ENCODE data around the gene CSK.

Gene CSK

DNA sequence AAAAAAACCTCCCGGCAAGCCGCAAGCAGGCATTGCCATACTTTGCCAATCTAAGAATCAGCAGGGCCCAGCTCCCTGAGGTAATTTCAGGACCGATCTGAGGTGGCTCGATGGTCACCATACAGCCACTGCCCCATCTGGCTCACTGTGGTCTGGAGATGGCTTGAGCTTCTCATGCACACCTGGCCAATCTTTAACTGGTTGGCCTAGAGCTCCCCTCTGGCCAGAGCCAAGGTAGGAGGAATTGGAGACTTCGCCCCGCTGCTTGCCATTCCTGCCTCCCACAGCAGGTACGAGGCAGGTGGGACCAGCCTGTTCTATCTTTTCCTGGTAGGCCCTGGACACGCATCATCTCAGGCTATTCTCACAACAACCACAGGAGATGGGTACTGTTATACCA, 23.1 kb upstream of the CSK start:
- Histone ChIP-seq H4K20me1 (ENCODE audit: insufficient read depth, low read length) (no peaks in the 10 kb centered on the region), H3K4me2 (ENCODE audit: insufficient read depth, low read length) (no peak overlapping the region), H3K4me1 (ENCODE audit: insufficient read depth, low read length) (no peaks in the 10 kb centered on the region), H3K79me2 (ENCODE audit: insufficient read depth, low read length) (no peaks in the 10 kb centered on the region), H2AFZ (ENCODE audit: low read depth, low read length) (no peak overlapping the region), H3K36me3 (ENCODE audit: insufficient read depth, low read length) (no peaks in the 10 kb centered on the region), H3K9ac (ENCODE audit: low read depth, low read length) (no peak overlapping the region), H3K9me3 (ENCODE audit: insufficient read depth, low read length, severe bottlenecking) (no peaks in the 10 kb centered on the region), H3K4me3 (ENCODE audit: low read depth in 1 of 2, low read length in 2 of 2) (no peak overlapping the region), H3K27ac (ENCODE audit: low read length) (no peak overlapping the region), H3K27me3 (ENCODE audit: insufficient read depth, low read length, poor library complexity) (peaks cover 5% of the 10 kb centered on the region)
- DNase-seq = no peak
- no peak for ATAC-seq (ENCODE audit: insufficient read depth, low read depth)
- TF ChIP-seq, protein P1, sequence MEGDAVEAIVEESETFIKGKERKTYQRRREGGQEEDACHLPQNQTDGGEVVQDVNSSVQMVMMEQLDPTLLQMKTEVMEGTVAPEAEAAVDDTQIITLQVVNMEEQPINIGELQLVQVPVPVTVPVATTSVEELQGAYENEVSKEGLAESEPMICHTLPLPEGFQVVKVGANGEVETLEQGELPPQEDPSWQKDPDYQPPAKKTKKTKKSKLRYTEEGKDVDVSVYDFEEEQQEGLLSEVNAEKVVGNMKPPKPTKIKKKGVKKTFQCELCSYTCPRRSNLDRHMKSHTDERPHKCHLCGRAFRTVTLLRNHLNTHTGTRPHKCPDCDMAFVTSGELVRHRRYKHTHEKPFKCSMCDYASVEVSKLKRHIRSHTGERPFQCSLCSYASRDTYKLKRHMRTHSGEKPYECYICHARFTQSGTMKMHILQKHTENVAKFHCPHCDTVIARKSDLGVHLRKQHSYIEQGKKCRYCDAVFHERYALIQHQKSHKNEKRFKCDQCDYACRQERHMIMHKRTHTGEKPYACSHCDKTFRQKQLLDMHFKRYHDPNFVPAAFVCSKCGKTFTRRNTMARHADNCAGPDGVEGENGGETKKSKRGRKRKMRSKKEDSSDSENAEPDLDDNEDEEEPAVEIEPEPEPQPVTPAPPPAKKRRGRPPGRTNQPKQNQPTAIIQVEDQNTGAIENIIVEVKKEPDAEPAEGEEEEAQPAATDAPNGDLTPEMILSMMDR (IDR thresholded peaks at IDR 0.05; ENCODE audit: borderline replicate concordance, extremely low read depth, low read length, poor library complexity, severe bottlenecking) = no peak
- TF ChIP-seq EZH2 (IDR thresholded peaks at IDR 0.05; ENCODE audit: borderline replicate concordance, low read depth, low read length, severe bottlenecking) = no peak

DNA sequence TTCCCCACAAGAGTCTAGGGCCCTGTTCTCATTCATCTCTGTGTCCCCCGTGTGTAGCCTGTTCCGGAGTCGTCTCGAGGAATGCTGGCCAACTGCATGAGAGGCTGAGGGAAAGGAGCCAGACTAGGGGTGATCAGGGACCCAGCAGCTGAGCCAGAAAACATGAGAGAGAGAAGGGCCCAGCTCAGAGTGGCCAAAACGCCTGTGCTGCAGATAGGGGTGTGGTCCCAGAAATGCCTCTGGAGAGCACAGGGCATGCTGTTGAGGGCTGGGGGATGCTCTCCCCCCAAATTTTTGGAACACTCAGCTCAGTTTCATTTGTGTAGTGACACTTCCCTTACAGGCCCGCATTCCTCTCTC, 19.1 kb upstream of the CSK start:
- TF ChIP-seq, protein P1 (IDR thresholded peaks at IDR 0.05; ENCODE audit: borderline replicate concordance, extremely low read depth, low read length, poor library complexity, severe bottlenecking) = no peak
- no peak for TF ChIP-seq EZH2 (IDR thresholded peaks at IDR 0.05; ENCODE audit: borderline replicate concordance, low read depth, low read length, severe bottlenecking)
- no peaks in the 10 kb centered on the region for H3K79me2 ChIP-seq (ENCODE audit: insufficient read depth, low read length)
- H3K9ac ChIP-seq (ENCODE audit: low read depth, low read length) = no peak overlapping the region
- no peak overlapping the region for H3K27ac ChIP-seq (ENCODE audit: low read length)
- H3K36me3 ChIP-seq (ENCODE audit: insufficient read depth, low read length) = no peaks in the 10 kb centered on the region
- H4K20me1 ChIP-seq (ENCODE audit: insufficient read depth, low read length) = no peaks in the 10 kb centered on the region
- no peaks in the 10 kb centered on the region for H3K4me1 ChIP-seq (ENCODE audit: insufficient read depth, low read length)
- DNase-seq (no peak), ATAC-seq (ENCODE audit: insufficient read depth, low read depth) (no peak)
- no peak overlapping the region for H2AFZ ChIP-seq (ENCODE audit: low read depth, low read length)
- no peak overlapping the region for H3K4me3 ChIP-seq (ENCODE audit: low read depth in 1 of 2, low read length in 2 of 2)
- no peaks in the 10 kb centered on the region for H3K9me3 ChIP-seq (ENCODE audit: insufficient read depth, low read length, severe bottlenecking)
- no peaks in the 10 kb centered on the region for H3K27me3 ChIP-seq (ENCODE audit: insufficient read depth, low read length, poor library complexity)
- H3K4me2 ChIP-seq (ENCODE audit: insufficient read depth, low read length) = no peak overlapping the region

DNA sequence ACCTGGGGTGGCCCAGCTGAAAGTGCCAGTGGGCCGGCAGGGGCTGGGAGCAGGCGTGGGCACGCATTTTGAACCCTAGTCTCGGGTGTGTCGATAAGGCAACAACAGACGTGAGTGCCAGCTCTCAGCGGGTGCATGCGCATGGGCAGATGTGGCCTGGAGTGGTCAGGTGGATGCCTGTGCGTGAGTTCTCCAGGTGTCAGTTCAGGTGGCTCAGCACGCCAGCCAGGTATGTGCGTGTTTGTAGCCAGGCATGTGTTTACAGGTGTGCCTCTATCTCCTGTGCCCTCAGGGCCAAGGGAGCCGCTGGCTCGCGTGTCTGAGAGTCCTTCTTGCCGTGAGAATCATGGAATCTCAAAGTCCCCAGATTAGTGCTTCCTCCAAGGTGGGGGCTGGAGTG, 18.5 kb upstream of the CSK start:
- Histone ChIP-seq H3K27ac (ENCODE audit: low read length) (no peak overlapping the region), H3K79me2 (ENCODE audit: insufficient read depth, low read length) (no peaks in the 10 kb centered on the region), H2AFZ (ENCODE audit: low read depth, low read length) (no peak overlapping the region), H4K20me1 (ENCODE audit: insufficient read depth, low read length) (no peaks in the 10 kb centered on the region), H3K9ac (ENCODE audit: low read depth, low read length) (no peak overlapping the region), H3K27me3 (ENCODE audit: insufficient read depth, low read length, poor library complexity) (no peaks in the 10 kb centered on the region), H3K4me2 (ENCODE audit: insufficient read depth, low read length) (no peak overlapping the region), H3K4me3 (ENCODE audit: low read depth in 1 of 2, low read length in 2 of 2) (no peak overlapping the region), H3K4me1 (ENCODE audit: insufficient read depth, low read length) (no peaks in the 10 kb centered on the region), H3K9me3 (ENCODE audit: insufficient read depth, low read length, severe bottlenecking) (no peaks in the 10 kb centered on the region), H3K36me3 (ENCODE audit: insufficient read depth, low read length) (no peaks in the 10 kb centered on the region)
- no peak for TF ChIP-seq EZH2 (IDR thresholded peaks at IDR 0.05; ENCODE audit: borderline replicate concordance, low read depth, low read length, severe bottlenecking)
- TF ChIP-seq, protein P1 (IDR thresholded peaks at IDR 0.05; ENCODE audit: borderline replicate concordance, extremely low read depth, low read length, poor library complexity, severe bottlenecking) = no peak
- DNase-seq = no peak
- no peak for ATAC-seq (ENCODE audit: insufficient read depth, low read depth)

Data from DND-41 (cell line).